ENCODE measurements around the gene C12orf43. TPM values are rescaled to one million over a fixed set of nuclear protein-coding genes. Genes with fewer than 3 reads are reported as not detected.
A peak's percentile ranks its signal among the peaks of the same experiment; 100 is the strongest.
"Not testable (repeated sequence)": the region's sequence is repeated elsewhere in the genome, so short reads cannot be mapped to it uniquely, and the experiment has no call there.

C12orf43 gene, protein sequence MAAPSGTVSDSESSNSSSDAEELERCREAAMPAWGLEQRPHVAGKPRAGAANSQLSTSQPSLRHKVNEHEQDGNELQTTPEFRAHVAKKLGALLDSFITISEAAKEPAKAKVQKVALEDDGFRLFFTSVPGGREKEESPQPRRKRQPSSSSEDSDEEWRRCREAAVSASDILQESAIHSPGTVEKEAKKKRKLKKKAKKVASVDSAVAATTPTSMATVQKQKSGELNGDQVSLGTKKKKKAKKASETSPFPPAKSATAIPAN
- total RNA-seq (1 to 10 TPM; 6.8 to 7.3 TPM), polyA plus RNA-seq (1 to 10 TPM; 7.8 to 8.2 TPM)

DNA sequence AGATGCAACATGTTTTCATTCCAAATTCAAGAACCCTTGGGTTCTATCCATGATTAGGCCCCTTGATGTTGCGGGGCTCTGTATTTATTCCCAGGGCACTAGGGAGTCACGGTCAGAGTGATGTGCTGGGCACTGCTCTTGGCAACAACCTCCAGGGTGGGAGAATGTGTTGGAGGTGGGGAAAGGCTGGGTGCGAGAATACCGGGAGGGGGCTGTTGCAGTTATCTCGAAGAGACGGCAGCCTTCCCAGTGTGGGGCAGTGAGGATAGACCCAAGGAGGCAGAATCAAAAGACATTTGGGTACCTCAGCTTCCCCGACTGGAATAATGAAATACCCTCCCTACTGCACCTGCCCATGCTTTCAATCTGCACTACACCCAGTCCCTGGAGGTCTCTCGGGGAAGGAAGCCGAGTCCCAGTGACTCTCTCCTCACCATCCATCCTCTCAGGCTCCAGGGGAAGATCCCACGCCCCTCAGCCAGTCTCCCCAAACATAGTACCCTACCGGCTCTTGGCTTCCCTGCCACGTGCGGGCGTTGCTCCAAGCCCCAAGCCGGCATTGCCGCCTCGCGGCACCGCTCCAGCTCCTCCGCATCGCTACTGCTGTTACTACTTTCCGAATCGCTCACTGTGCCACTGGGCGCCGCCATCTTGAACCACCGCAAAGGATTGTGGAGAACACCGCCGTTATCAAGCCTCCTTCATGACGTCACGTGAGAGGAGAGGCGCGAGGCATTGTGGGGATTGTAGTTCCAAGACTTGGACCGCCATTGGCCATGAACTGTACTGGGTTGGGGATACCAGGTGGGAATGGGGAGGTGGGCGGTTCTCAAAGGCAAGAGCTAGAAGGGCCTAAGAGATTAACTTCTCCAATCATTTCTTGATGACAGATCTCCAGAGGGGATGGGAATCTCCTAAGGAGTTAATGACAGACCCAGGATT is at the start of gene C12orf43:
C12orf43 (minus strand) TSS at position 663 of the 942 bp plus-strand sequence; CDS start at position 650, 13 bp downstream.
- H3K9me3 ChIP-seq (ENCODE audit: control insufficient read depth in 4 of 4, low read length in 3 of 4), result no peaks in the 10 kb centered on the region
- DNase-seq (ENCODE audit: low spot score), result peak; percentile 91
- H3K4me3 ChIP-seq (ENCODE audit: low read depth in 1 of 3, low read length in 3 of 3), result peak within 1 kb of the TSS; percentile 69 to 97 (median 83)
- TF ChIP-seq, protein P1, sequence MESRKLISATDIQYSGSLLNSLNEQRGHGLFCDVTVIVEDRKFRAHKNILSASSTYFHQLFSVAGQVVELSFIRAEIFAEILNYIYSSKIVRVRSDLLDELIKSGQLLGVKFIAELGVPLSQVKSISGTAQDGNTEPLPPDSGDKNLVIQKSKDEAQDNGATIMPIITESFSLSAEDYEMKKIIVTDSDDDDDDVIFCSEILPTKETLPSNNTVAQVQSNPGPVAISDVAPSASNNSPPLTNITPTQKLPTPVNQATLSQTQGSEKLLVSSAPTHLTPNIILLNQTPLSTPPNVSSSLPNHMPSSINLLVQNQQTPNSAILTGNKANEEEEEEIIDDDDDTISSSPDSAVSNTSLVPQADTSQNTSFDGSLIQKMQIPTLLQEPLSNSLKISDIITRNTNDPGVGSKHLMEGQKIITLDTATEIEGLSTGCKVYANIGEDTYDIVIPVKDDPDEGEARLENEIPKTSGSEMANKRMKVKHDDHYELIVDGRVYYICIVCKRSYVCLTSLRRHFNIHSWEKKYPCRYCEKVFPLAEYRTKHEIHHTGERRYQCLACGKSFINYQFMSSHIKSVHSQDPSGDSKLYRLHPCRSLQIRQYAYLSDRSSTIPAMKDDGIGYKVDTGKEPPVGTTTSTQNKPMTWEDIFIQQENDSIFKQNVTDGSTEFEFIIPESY (IDR thresholded peaks at IDR 0.05), result peak; percentile 30
- TF ChIP-seq GABPA (IDR thresholded peaks at IDR 0.05 in 1 of 2, conservative IDR thresholded peaks at IDR 0.05 in 1 of 2), result peak in 1 of 2 donors; percentile 58
- TF ChIP-seq YY1 (IDR thresholded peaks at IDR 0.05), result peak; percentile 100
- TF ChIP-seq, protein P2, sequence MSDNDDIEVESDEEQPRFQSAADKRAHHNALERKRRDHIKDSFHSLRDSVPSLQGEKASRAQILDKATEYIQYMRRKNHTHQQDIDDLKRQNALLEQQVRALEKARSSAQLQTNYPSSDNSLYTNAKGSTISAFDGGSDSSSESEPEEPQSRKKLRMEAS (IDR thresholded peaks at IDR 0.05), result peak; percentile 13
- TF ChIP-seq RAD21 (IDR thresholded peaks at IDR 0.05), result peak in 1 of 2 donors; percentile 53
- TF ChIP-seq, protein P3, sequence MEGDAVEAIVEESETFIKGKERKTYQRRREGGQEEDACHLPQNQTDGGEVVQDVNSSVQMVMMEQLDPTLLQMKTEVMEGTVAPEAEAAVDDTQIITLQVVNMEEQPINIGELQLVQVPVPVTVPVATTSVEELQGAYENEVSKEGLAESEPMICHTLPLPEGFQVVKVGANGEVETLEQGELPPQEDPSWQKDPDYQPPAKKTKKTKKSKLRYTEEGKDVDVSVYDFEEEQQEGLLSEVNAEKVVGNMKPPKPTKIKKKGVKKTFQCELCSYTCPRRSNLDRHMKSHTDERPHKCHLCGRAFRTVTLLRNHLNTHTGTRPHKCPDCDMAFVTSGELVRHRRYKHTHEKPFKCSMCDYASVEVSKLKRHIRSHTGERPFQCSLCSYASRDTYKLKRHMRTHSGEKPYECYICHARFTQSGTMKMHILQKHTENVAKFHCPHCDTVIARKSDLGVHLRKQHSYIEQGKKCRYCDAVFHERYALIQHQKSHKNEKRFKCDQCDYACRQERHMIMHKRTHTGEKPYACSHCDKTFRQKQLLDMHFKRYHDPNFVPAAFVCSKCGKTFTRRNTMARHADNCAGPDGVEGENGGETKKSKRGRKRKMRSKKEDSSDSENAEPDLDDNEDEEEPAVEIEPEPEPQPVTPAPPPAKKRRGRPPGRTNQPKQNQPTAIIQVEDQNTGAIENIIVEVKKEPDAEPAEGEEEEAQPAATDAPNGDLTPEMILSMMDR (IDR thresholded peaks at IDR 0.05; ENCODE audit: low read depth, low read length, missing input control), result no peak
- peaks cover 0 to 6% (median 2%) of the 10 kb centered on the region in 4 donors for H3K36me3 ChIP-seq (ENCODE audit: control insufficient read depth in 4 of 4, insufficient read depth in 3 of 4, low read depth in 1 of 4, low read length in 3 of 4)
- H3K27me3 ChIP-seq (ENCODE audit: control insufficient read depth in 4 of 4, insufficient read depth in 4 of 4, low read length in 3 of 4), result no peaks in the 10 kb centered on the region
- peak within 1 kb of the TSS; percentile 60 to 76 for H3K27ac ChIP-seq (ENCODE audit: low read depth in 1 of 2, low read length in 2 of 2)
- H3K4me1 ChIP-seq (ENCODE audit: control insufficient read depth in 4 of 4, insufficient read depth in 4 of 4, low read length in 3 of 4), result peaks cover 0 to 15% (median 14%) of the 10 kb centered on the region in 4 donors
- H3K9ac ChIP-seq (ENCODE audit: low read depth in 1 of 2, low read length in 2 of 2), result peak within 1 kb of the TSS; percentile 62 to 66
- 2% methylated on average over 34 of the region's 34 CpGs for WGBS

DNA sequence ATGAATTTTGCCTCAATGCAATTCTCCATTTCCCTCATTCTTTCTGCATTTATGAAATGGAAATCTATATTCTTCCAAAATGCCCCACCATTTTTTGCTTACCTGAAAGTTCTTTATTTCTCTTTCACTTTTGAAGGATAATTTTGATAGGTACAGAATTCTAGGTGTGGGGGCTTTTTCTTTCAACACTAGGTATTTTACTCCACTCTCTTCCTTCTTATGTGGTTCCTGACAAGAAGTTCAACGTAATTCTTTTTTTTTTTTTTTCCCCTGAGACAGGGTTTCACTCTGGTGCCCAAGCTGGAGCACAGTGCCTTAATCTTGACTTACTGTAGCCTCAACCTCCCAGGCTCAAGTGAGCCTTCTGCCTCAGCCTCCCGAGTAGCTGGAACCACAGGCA is 49.1 kb upstream of the C12orf43 start:
- no peaks in the 10 kb centered on the region for H3K9me3 ChIP-seq (ENCODE audit: control insufficient read depth in 4 of 4, low read length in 3 of 4)
- no peak for DNase-seq (ENCODE audit: low spot score)
- WGBS, result 71% methylated on average over 2 of the region's 2 CpGs
- H3K9ac ChIP-seq (ENCODE audit: low read depth in 1 of 2, low read length in 2 of 2), result no peak overlapping the region
- H3K27ac ChIP-seq (ENCODE audit: low read depth in 1 of 2, low read length in 2 of 2), result no peak overlapping the region
- TF ChIP-seq, protein P3 (IDR thresholded peaks at IDR 0.05; ENCODE audit: low read depth, low read length, missing input control), result no peak
- TF ChIP-seq TAF1 (conservative IDR thresholded peaks at IDR 0.05) (no peak), FOXA1 (IDR thresholded peaks at IDR 0.05) (no peak), FOXA2 (IDR thresholded peaks at IDR 0.05) (no peak), YY1 (IDR thresholded peaks at IDR 0.05) (no peak), JUND (IDR thresholded peaks at IDR 0.05) (no peak), EGR1 (IDR thresholded peaks at IDR 0.05; ENCODE audit: low read depth in 2 of 2) (no peak), HNF4A (conservative IDR thresholded peaks at IDR 0.05) (no peak), RAD21 (IDR thresholded peaks at IDR 0.05) (no peak), SP1 (IDR thresholded peaks at IDR 0.05) (no peak), NR2F2 (IDR thresholded peaks at IDR 0.05) (no peak)
- TF ChIP-seq, protein P2 (IDR thresholded peaks at IDR 0.05), result no peak
- TF ChIP-seq, protein P4, sequence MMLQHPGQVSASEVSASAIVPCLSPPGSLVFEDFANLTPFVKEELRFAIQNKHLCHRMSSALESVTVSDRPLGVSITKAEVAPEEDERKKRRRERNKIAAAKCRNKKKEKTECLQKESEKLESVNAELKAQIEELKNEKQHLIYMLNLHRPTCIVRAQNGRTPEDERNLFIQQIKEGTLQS (IDR thresholded peaks at IDR 0.05), result no peak
- TF ChIP-seq, protein P1 (IDR thresholded peaks at IDR 0.05), result no peak
- peaks cover 0 to 2% (median 0%) of the 10 kb centered on the region in 4 donors for H3K4me1 ChIP-seq (ENCODE audit: control insufficient read depth in 4 of 4, insufficient read depth in 4 of 4, low read length in 3 of 4)
- H3K27me3 ChIP-seq (ENCODE audit: control insufficient read depth in 4 of 4, insufficient read depth in 4 of 4, low read length in 3 of 4), result no peaks in the 10 kb centered on the region
- no peak overlapping the region for H3K4me3 ChIP-seq (ENCODE audit: low read depth in 1 of 3, low read length in 3 of 3)
- no peaks in the 10 kb centered on the region for H3K36me3 ChIP-seq (ENCODE audit: control insufficient read depth in 4 of 4, insufficient read depth in 3 of 4, low read depth in 1 of 4, low read length in 3 of 4)

DNA sequence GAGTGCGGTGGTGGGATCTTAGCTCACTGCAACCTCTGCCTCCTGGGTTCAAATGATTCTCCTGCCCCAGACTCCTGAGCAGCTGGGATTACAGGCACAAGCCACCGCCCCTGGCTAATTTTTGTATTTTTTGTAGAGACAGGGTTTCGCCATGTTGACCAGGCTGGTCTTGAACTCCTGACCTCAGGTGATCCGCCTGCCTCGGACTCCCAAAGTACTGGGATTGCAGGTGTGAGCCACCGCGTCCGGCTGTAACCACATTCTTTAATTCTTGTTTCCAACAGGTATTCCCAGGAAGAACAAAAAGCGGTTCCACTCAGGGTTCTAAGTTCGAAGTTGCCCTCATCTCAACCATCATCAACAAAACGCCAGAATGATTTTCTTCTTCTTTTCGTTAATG is 48.3 kb upstream of the C12orf43 start:
- H3K9me3 ChIP-seq (ENCODE audit: control insufficient read depth in 4 of 4, low read length in 3 of 4); DNase-seq (ENCODE audit: low spot score); H3K4me3 ChIP-seq (ENCODE audit: low read depth in 1 of 3, low read length in 3 of 3); H3K4me1 ChIP-seq (ENCODE audit: control insufficient read depth in 4 of 4, insufficient read depth in 4 of 4, low read length in 3 of 4); H3K27ac ChIP-seq (ENCODE audit: low read depth in 1 of 2, low read length in 2 of 2); H3K9ac ChIP-seq (ENCODE audit: low read depth in 1 of 2, low read length in 2 of 2); H3K36me3 ChIP-seq (ENCODE audit: control insufficient read depth in 4 of 4, insufficient read depth in 3 of 4, low read depth in 1 of 4, low read length in 3 of 4); H3K27me3 ChIP-seq (ENCODE audit: control insufficient read depth in 4 of 4, insufficient read depth in 4 of 4, low read length in 3 of 4): not testable (repeated sequence)
- WGBS, result 90% methylated on average over 12 of the region's 12 CpGs
